ENCODE data around the gene PRSS57.
"Not testable (repeated sequence)": the region's sequence is repeated elsewhere in the genome, so short reads cannot be mapped to it uniquely, and the experiment has no call there.

The PRSS57 gene

GRCh38 chr19:704447-704741 lies 9.1 kb upstream of the PRSS57 start:
- no peak for TF ChIP-seq CTCF (IDR thresholded peaks at IDR 0.05)

GRCh38 chr19:703651-704446 lies 8.6 kb upstream of the PRSS57 start:
- Histone ChIP-seq H3K27ac (peak overlapping the region; percentile 77), H3K36me3 (no peaks in the 10 kb centered on the region), H3K4me3 (ENCODE audit: low read depth in 1 of 2, low read length in 1 of 2) (peak overlapping the region; percentile 60), H3K4me1 (ENCODE audit: control insufficient read depth in 1 of 2, insufficient read depth in 1 of 2, low read depth in 1 of 2, low read length in 1 of 2) (peaks cover 27 to 34% of the 10 kb centered on the region in 2 experiments), H3K27me3 (peaks cover 21% of the 10 kb centered on the region), H3K9me3 (no peaks in the 10 kb centered on the region)
- peak; percentile 14 for TF ChIP-seq CTCF (IDR thresholded peaks at IDR 0.05)

More at GRCh38 chr19:704447-704741, 9.1 kb upstream of the PRSS57 start:
- Histone ChIP-seq H3K4me1 (ENCODE audit: control insufficient read depth in 1 of 2, insufficient read depth in 1 of 2, low read depth in 1 of 2, low read length in 1 of 2) (peaks cover 22 to 34% of the 10 kb centered on the region in 2 experiments), H3K4me3 (ENCODE audit: low read depth in 1 of 2, low read length in 1 of 2) (peak overlapping the region; percentile 47 to 60), H3K9me3 (no peaks in the 10 kb centered on the region), H3K27ac (peak overlapping the region; percentile 77), H3K27me3 (peaks cover 26% of the 10 kb centered on the region), H3K36me3 (no peaks in the 10 kb centered on the region)

GRCh38 chr19:703329-703650 lies 8.0 kb upstream of the PRSS57 start:
- H3K4me1 ChIP-seq (ENCODE audit: control insufficient read depth in 1 of 2, insufficient read depth in 1 of 2, low read depth in 1 of 2, low read length in 1 of 2): peaks cover 28 to 38% of the 10 kb centered on the region in 2 experiments
- no peak for TF ChIP-seq CTCF (IDR thresholded peaks at IDR 0.05)
- H3K36me3 ChIP-seq: no peaks in the 10 kb centered on the region
- no peaks in the 10 kb centered on the region for H3K9me3 ChIP-seq
- H3K27ac ChIP-seq: peak overlapping the region; percentile 77
- H3K4me3 ChIP-seq (ENCODE audit: low read depth in 1 of 2, low read length in 1 of 2): peak overlapping the region; percentile 60
- peaks cover 15% of the 10 kb centered on the region for H3K27me3 ChIP-seq

- peak overlapping the region; percentile 77 for H3K27ac ChIP-seq
Observed at GRCh38 chr19:702847-703246, 7.6 kb upstream of the PRSS57 start.

GRCh38 chr19:699885-700284 lies 4.6 kb upstream of the PRSS57 start:
- not testable (repeated sequence) for H3K9me3 ChIP-seq, H3K27me3 ChIP-seq, H3K36me3 ChIP-seq
- Histone ChIP-seq H3K4me1 (ENCODE audit: control insufficient read depth in 1 of 2, insufficient read depth in 1 of 2, low read depth in 1 of 2, low read length in 1 of 2) (peaks cover 55 to 63% of the 10 kb centered on the region in 2 experiments), H3K4me3 (ENCODE audit: low read depth in 1 of 2, low read length in 1 of 2) (peak overlapping the region; percentile 53 to 67), H3K27ac (peak overlapping the region; percentile 83)

More at GRCh38 chr19:702847-703246, 7.6 kb upstream of the PRSS57 start:
- Histone ChIP-seq H3K27me3 (peaks cover 11% of the 10 kb centered on the region), H3K4me3 (ENCODE audit: low read depth in 1 of 2, low read length in 1 of 2) (peak overlapping the region; percentile 60), H3K4me1 (ENCODE audit: control insufficient read depth in 1 of 2, insufficient read depth in 1 of 2, low read depth in 1 of 2, low read length in 1 of 2) (peaks cover 30 to 41% of the 10 kb centered on the region in 2 experiments)
- not testable (repeated sequence) for H3K36me3 ChIP-seq, H3K9me3 ChIP-seq

- Histone ChIP-seq H3K27ac (peak overlapping the region; percentile 83), H3K27me3 (peaks cover 13% of the 10 kb centered on the region), H3K4me1 (ENCODE audit: control insufficient read depth in 1 of 2, insufficient read depth in 1 of 2, low read depth in 1 of 2, low read length in 1 of 2) (peaks cover 62 to 65% of the 10 kb centered on the region in 2 experiments), H3K4me3 (ENCODE audit: low read depth in 1 of 2, low read length in 1 of 2) (peak overlapping the region in 1 of 2 experiments; percentile 67)
- not testable (repeated sequence) for H3K9me3 ChIP-seq, H3K36me3 ChIP-seq
Observed at GRCh38 chr19:698529-698928, 3.3 kb upstream of the PRSS57 start.

GRCh38 chr19:694481-695351 lies 536 bp downstream of the PRSS57 start:
- Histone ChIP-seq H3K27me3 (peaks cover 13% of the 10 kb centered on the region), H3K9me3 (no peaks in the 10 kb centered on the region), H3K4me3 (ENCODE audit: low read depth in 1 of 2, low read length in 1 of 2) (peak overlapping the region; percentile 36 to 63), H3K4me1 (ENCODE audit: control insufficient read depth in 1 of 2, insufficient read depth in 1 of 2, low read depth in 1 of 2, low read length in 1 of 2) (peaks cover 50 to 53% of the 10 kb centered on the region in 2 experiments), H3K36me3 (no peaks in the 10 kb centered on the region), H3K27ac (no peak overlapping the region)
- TF ChIP-seq CTCF (IDR thresholded peaks at IDR 0.05): no peak
